Measurements from ENCODE around the gene TMEM132C.

TMEM132C gene

GRCh38 chr12:128290938-128291337 is 24.0 kb downstream of the TMEM132C start:
- DNase-seq: no peak

- DNase-seq: no peak
These were observed 31.2 kb downstream of the TMEM132C start for GRCh38 chr12:128298091-128298748.

- no peak for DNase-seq
These were observed 38.4 kb downstream of the TMEM132C start for GRCh38 chr12:128305336-128305892.

GRCh38 chr12:128307791-128308190 is 40.8 kb downstream of the TMEM132C start:
- DNase-seq: no peak

- DNase-seq: no peak
These were observed 45.7 kb downstream of the TMEM132C start for GRCh38 chr12:128312661-128313060.

- DNase-seq: no peak
These were observed 47.0 kb downstream of the TMEM132C start for GRCh38 chr12:128313931-128314330.

GRCh38 chr12:128314611-128315010 is 47.6 kb downstream of the TMEM132C start:
- DNase-seq: no peak

- DNase-seq: no peak
These were observed 49.1 kb downstream of the TMEM132C start for GRCh38 chr12:128316078-128316477.

GRCh38 chr12:128316973-128317526 is 50.1 kb downstream of the TMEM132C start:
- no peak for DNase-seq

- DNase-seq: no peak
These were observed 51.4 kb downstream of the TMEM132C start for GRCh38 chr12:128318341-128318740.

- no peak for DNase-seq
These were observed 52.0 kb downstream of the TMEM132C start for GRCh38 chr12:128318946-128319345.

GRCh38 chr12:128322341-128322740 is 55.4 kb downstream of the TMEM132C start:
- no peak for DNase-seq

- no peak for DNase-seq
These were observed 56.4 kb downstream of the TMEM132C start for GRCh38 chr12:128323145-128323920.

GRCh38 chr12:128325646-128326045 is 58.7 kb downstream of the TMEM132C start:
- no peak for DNase-seq

- no peak for DNase-seq
These were observed 59.4 kb downstream of the TMEM132C start for GRCh38 chr12:128326406-128326805.

- no peak for DNase-seq
These were observed 62.0 kb downstream of the TMEM132C start for GRCh38 chr12:128328961-128329360.

- no peak for DNase-seq
These were observed 69.5 kb downstream of the TMEM132C start for GRCh38 chr12:128336204-128337070.

- no peak for DNase-seq
These were observed 70.0 kb downstream of the TMEM132C start for GRCh38 chr12:128337071-128337345.

GRCh38 chr12:128337431-128338170 is 70.6 kb downstream of the TMEM132C start:
- DNase-seq: no peak

GRCh38 chr12:128338386-128339125 is 71.6 kb downstream of the TMEM132C start:
- DNase-seq: no peak

- no peak for DNase-seq
These were observed 72.2 kb downstream of the TMEM132C start for GRCh38 chr12:128339126-128339520.

- no peak for DNase-seq
These were observed 72.7 kb downstream of the TMEM132C start for GRCh38 chr12:128339631-128340030.

All from CD4-positive, alpha-beta T cell treated with Interleukin-10 for 1 hour (primary cell).